OCI-LY3 (cell line): ENCODE results near the gene CTRB2.

ENCODE experiments used
- CTCF ChIP-seq: fragments of 200-600, 300-600 bp; sonication (generic); IDR thresholded peaks from 2 replicates; pipeline ENCODE4 v1.5.1; 2014; ENCODE audit warnings: antibody characterized with exemption, low read length, low read depth
- EZH2phosphoT487 ChIP-seq: fragments of 200-600 bp; shearing (Covaris generic); IDR thresholded peaks from 2 replicates; pipeline ENCODE4 v1.6.1; 2018; ENCODE audit warnings: antibody characterized with exemption, mixed run types, low read depth

GRCh38 chr16:75207831-75208230, 870 bp upstream of the CTRB2 start:
- TF ChIP-seq CTCF (no peak), EZH2phosphoT487 (no peak)
